H1 (cell line): Measurements from ENCODE around the gene OGFR. TPM values are rescaled to one million over a fixed set of nuclear protein-coding genes. Genes with fewer than 3 reads are reported as not detected.
A peak's percentile ranks its signal among the peaks of the same experiment; 100 is the strongest.

Experiments
- CTCF ChIA-PET: fragments of 300-600 bp; sonication (Branson Sonifier 250); formaldehyde crosslinking; loops from one replicate; lab custom pipeline; 2021; ENCODE audit not compliant: partially characterized antibody; lab: Charles Lee
- POLR2A ChIA-PET: fragments of 300-600 bp; sonication (Branson Sonifier 250); formaldehyde crosslinking; loops from one replicate; lab custom pipeline; 2021; ENCODE audit warnings: inconsistent platforms; ENCODE audit not compliant: partially characterized antibody; lab: Charles Lee
- DNase-seq, 2 experiments: peaks; one replicate each; pipeline versions ENCODE4 v3.0.0 to v3.0.0-alpha.2; 2010 to 2022; ENCODE audit warnings: low spot score in 2 of 2, low read depth in 1 of 2, mixed read lengths in 1 of 2
- FAIRE-seq: peaks from 2 replicates; lab custom pipeline; 2011; peaks lifted over from hg19 to GRCh38; lab: Jason Lieb, UNC
- H2AFZ ChIP-seq: 2 replicates; pipeline ENCODE4 v1.8.1; 2012; ENCODE audit warnings: low read length, inconsistent platforms
- H2AK5ac ChIP-seq: 2 replicates; pipeline ENCODE4 v1.6.1; 2013; ENCODE audit warnings: low read depth, low read length
- H2BK120ac ChIP-seq: replicated peaks from 2 replicates; pipeline ENCODE3; 2013; ENCODE audit warnings: low read depth, low read length, inconsistent platforms
- H2BK12ac ChIP-seq: 2 replicates; pipeline ENCODE4 v1.6.1; 2013; ENCODE audit warnings: low read depth, low read length
- H2BK15ac ChIP-seq: 2 replicates; pipeline ENCODE4 v1.6.1; 2013; ENCODE audit warnings: low read length
- H2BK20ac ChIP-seq: 2 replicates; pipeline ENCODE4 v1.6.1; 2013; ENCODE audit warnings: low read length
- H2BK5ac ChIP-seq: 2 replicates; pipeline ENCODE4 v1.6.1; 2013; ENCODE audit warnings: low read depth, low read length
- H3K14ac ChIP-seq: 2 replicates; pipeline ENCODE4 v1.6.1; 2013; ENCODE audit warnings: inconsistent platforms; ENCODE audit not compliant: insufficient read length
- H3K18ac ChIP-seq: 2 replicates; pipeline ENCODE4 v1.6.1; 2013; ENCODE audit warnings: low read length; ENCODE audit errors: extremely low read depth
- H3K23ac ChIP-seq: 2 replicates; pipeline ENCODE4 v1.6.1; 2013; ENCODE audit warnings: inconsistent platforms; ENCODE audit not compliant: insufficient read length
- H3K23me2 ChIP-seq: 2 replicates; pipeline ENCODE4 v1.6.1; 2013; ENCODE audit warnings: low read depth, low read length
- H3K27ac ChIP-seq: 2 replicates; pipeline ENCODE4 v1.6.1; 2011; ENCODE audit warnings: low read depth, low read length, inconsistent platforms
- H3K27me3 ChIP-seq, 4 experiments: replicated peaks in 1 of 4; 1 replicate in 1 of 4; 2 replicates in 3 of 4; pipeline versions ENCODE4 v1.6.1 to v1.8.1; 2011 to 2013; ENCODE audit warnings: low read length in 3 of 4, mild to moderate bottlenecking in 3 of 4, inconsistent platforms in 2 of 4, mixed read lengths in 2 of 4, moderate library complexity in 1 of 4; ENCODE audit not compliant: control insufficient read depth in 3 of 4, insufficient read depth in 3 of 4; ENCODE audit errors: extremely low read depth in 1 of 4
- H3K36me3 ChIP-seq, 4 experiments: 2 replicates each; pipeline versions ENCODE4 v1.6.1 to v1.8.1; 2011 to 2013; ENCODE audit warnings: mild to moderate bottlenecking in 4 of 4, low read length in 3 of 4, moderate library complexity in 2 of 4, control low read depth in 1 of 4, inconsistent platforms in 1 of 4; ENCODE audit not compliant: insufficient read depth in 4 of 4, control insufficient read depth in 2 of 4
- H3K4ac ChIP-seq: replicated peaks from 2 replicates; pipeline ENCODE3; 2013; ENCODE audit warnings: low read length, low read depth, mixed read lengths, inconsistent platforms; ENCODE audit not compliant: insufficient read length
- H3K4me1 ChIP-seq, 4 experiments: replicated peaks in 1 of 4; 1 replicate in 1 of 4; 2 replicates in 3 of 4; pipeline versions ENCODE4 v1.6.1 to v1.8.1; 2011 to 2013; ENCODE audit warnings: low read length in 3 of 4, inconsistent platforms in 2 of 4, mixed read lengths in 1 of 4; ENCODE audit not compliant: insufficient read depth in 4 of 4, control insufficient read depth in 3 of 4
- H3K4me2 ChIP-seq, 2 experiments: 2 replicates each; pipeline versions ENCODE4 v1.6.1 to v1.8.1; 2011 to 2013; ENCODE audit warnings: low read depth in 2 of 2, low read length in 2 of 2, control low read depth in 1 of 2, inconsistent platforms in 1 of 2, mild to moderate bottlenecking in 1 of 2; ENCODE audit not compliant: insufficient read depth in 1 of 2
- H3K4me3 ChIP-seq, 4 experiments: fragments of 200-600, 300-600 bp in 1 of 4; sonication (generic), shearing (Covaris generic), sonication (Bioruptor Twin) in 1 of 4; 2 replicates each; pipeline versions ENCODE4 v1.5.1 to v1.8.1; 2011 to 2016; ENCODE audit warnings: low read length in 4 of 4, low read depth in 3 of 4, control low read depth in 2 of 4, inconsistent platforms in 2 of 4, mild to moderate bottlenecking in 2 of 4, mixed read lengths in 1 of 4, moderate library complexity in 1 of 4; ENCODE audit not compliant: insufficient read depth in 2 of 4; ENCODE audit errors: extremely low read depth in 1 of 4
- H3K56ac ChIP-seq: replicated peaks from 2 replicates; pipeline ENCODE3; 2013; ENCODE audit warnings: low read depth, mild to moderate bottlenecking, mixed read lengths, low read length, inconsistent platforms; ENCODE audit not compliant: insufficient read length
- H3K79me1 ChIP-seq: 2 replicates; pipeline ENCODE4 v1.6.1; 2013; ENCODE audit warnings: low read depth, low read length, control low read depth
- H3K79me2 ChIP-seq, 2 experiments: 2 replicates each; pipeline versions ENCODE4 v1.6.1 to v1.8.1; 2012 to 2013; ENCODE audit warnings: low read length in 2 of 2, mild to moderate bottlenecking in 2 of 2, inconsistent platforms in 1 of 2; ENCODE audit not compliant: insufficient read depth in 2 of 2, control insufficient read depth in 1 of 2
- H3K9ac ChIP-seq, 4 experiments: replicated peaks in 1 of 4; 1 replicate in 1 of 4; 2 replicates in 3 of 4; pipeline versions ENCODE4 v1.6.1 to v1.8.1; 2011 to 2013; ENCODE audit warnings: low read depth in 3 of 4, low read length in 3 of 4, control low read depth in 2 of 4, mild to moderate bottlenecking in 2 of 4, moderate library complexity in 2 of 4, inconsistent platforms in 1 of 4; ENCODE audit errors: extremely low read depth in 1 of 4
- H3K9me3 ChIP-seq, 2 experiments: 2 replicates each; pipeline versions ENCODE4 v1.6.1 to v1.8.1; 2012 to 2013; ENCODE audit warnings: mild to moderate bottlenecking in 2 of 2, moderate library complexity in 2 of 2, control low read depth in 1 of 2, inconsistent platforms in 1 of 2, low read depth in 1 of 2, low read length in 1 of 2, mixed read lengths in 1 of 2; ENCODE audit not compliant: insufficient read depth in 2 of 2
- H4K20me1 ChIP-seq, 2 experiments: replicated peaks in 1 of 2; 2 replicates each; pipeline versions ENCODE3 to v1.8.1; 2011 to 2013; ENCODE audit warnings: inconsistent platforms in 2 of 2, low read length in 2 of 2, mild to moderate bottlenecking in 1 of 2; ENCODE audit not compliant: insufficient read depth in 2 of 2, control insufficient read depth in 1 of 2
- H4K5ac ChIP-seq: 2 replicates; pipeline ENCODE4 v1.6.1; 2013; ENCODE audit warnings: low read length, low read depth, mixed read lengths, inconsistent platforms; ENCODE audit not compliant: insufficient read length
- H4K8ac ChIP-seq: 2 replicates; pipeline ENCODE4 v1.8.0; 2013; ENCODE audit warnings: mild to moderate bottlenecking, moderate library complexity, low read length, inconsistent platforms; ENCODE audit not compliant: insufficient read depth; ENCODE audit errors: extremely low read depth
- H4K91ac ChIP-seq: replicated peaks from 2 replicates; pipeline ENCODE3; 2013; ENCODE audit warnings: low read length, mixed read lengths, inconsistent platforms; ENCODE audit not compliant: insufficient read length
- CHD1 ChIP-seq: IDR thresholded peaks from 2 replicates; pipeline ENCODE4 v1.6.1; 2012; ENCODE audit warnings: low read depth, low read length, improper control_type of control experiment
- CTBP2 ChIP-seq: IDR thresholded peaks from 2 replicates; pipeline ENCODE4 v1.7.0; 2011; ENCODE audit warnings: borderline replicate concordance, mild to moderate bottlenecking, moderate library complexity, mixed read lengths, low read length; ENCODE audit not compliant: insufficient read depth, insufficient read length
- GTF2F1 ChIP-seq: IDR thresholded peaks from 2 replicates; pipeline ENCODE4 v1.6.1; 2012; ENCODE audit warnings: low read depth, low read length, improper control_type of control experiment, borderline replicate concordance
- HDAC6 ChIP-seq: IDR thresholded peaks from one replicate; pipeline ENCODE4 v1.7.1; 2012; ENCODE audit warnings: low read depth, mild to moderate bottlenecking, inconsistent platforms, low read length, moderate library complexity
- KDM1A ChIP-seq: fragments of 200-600, 300-600 bp; sonication (generic); IDR thresholded peaks from 2 replicates; pipeline ENCODE4 v1.7.1; 2016; ENCODE audit warnings: mild to moderate bottlenecking, low read length, borderline replicate concordance
- KDM4A ChIP-seq: IDR thresholded peaks from one replicate; pipeline ENCODE4 v1.7.1; 2012; ENCODE audit warnings: low read depth, mild to moderate bottlenecking, moderate library complexity, low read length, inconsistent platforms; ENCODE audit not compliant: severe bottlenecking
- NRF1 ChIP-seq: IDR thresholded peaks from 2 replicates; pipeline ENCODE4 v1.6.1; 2011; ENCODE audit warnings: mild to moderate bottlenecking, low read depth, low read length, improper control_type of control experiment
- SIN3A ChIP-seq, 2 experiments: IDR thresholded peaks in 1 of 2; conservative IDR thresholded peaks in 1 of 2; 2 replicates each; pipeline ENCODE4 v1.6.1; 2011 to 2012; ENCODE audit warnings: low read length in 2 of 2, improper control_type of control experiment in 1 of 2, low read depth in 1 of 2, mild to moderate bottlenecking in 1 of 2
- SIRT6 ChIP-seq: IDR thresholded peaks from one replicate; pipeline ENCODE4 v1.7.1; 2012; ENCODE audit warnings: low read length, inconsistent platforms
- SIX5 ChIP-seq: IDR thresholded peaks from 2 replicates; pipeline ENCODE4 v1.6.1; 2011; ENCODE audit warnings: mild to moderate bottlenecking, low read depth, low read length
- TCF12 ChIP-seq: IDR thresholded peaks from 2 replicates; pipeline ENCODE4 v1.6.1; 2011; ENCODE audit warnings: low read depth, mild to moderate bottlenecking, low read length
- WGBS, 2 experiments: shearing (Covaris generic) in 1 of 2; methylation state at CpG; one replicate each; pipeline versions ENCODE4 v1.1.6 to v1.1.7; 2013 to 2015; ENCODE audit warnings: low lambda C conversion rate in 2 of 2, mixed read lengths in 2 of 2, inconsistent platforms in 1 of 2, low coverage in 1 of 2, missing lambda C conversion rate in 1 of 2; ENCODE audit not compliant: insufficient replicate concordance in 2 of 2, insufficient coverage in 1 of 2, insufficient read length in 1 of 2; ENCODE audit errors: extremely low coverage in 1 of 2, missing lambda C conversion rate in 1 of 2; 5-methylcytosine and 5-hydroxymethylcytosine counted together
- polyA plus RNA-seq, 7 experiments: library from polyadenylated mRNA; depleted of rRNA in 3 of 7; stranded (reverse) in 5 of 7; unstranded in 2 of 7; fragments of >200 nt in 5 of 7; fragments of 200-250 nt in 2 of 7; gene quantifications; 1 replicate in 5 of 7; 2 replicates in 1 of 7; 4 replicates in 1 of 7; pipeline versions ENCODE4 v1.2.1 to v1.2.3, GENCODE V29; 2011 to 2013; ENCODE audit warnings: missing spikeins in 2 of 7, mixed read lengths in 2 of 7
- total RNA-seq: library from RNA; stranded (reverse); fragmentation: NEBNext Ultra II Directional; extraction: Animal tissue kit (Norgen Biotek cat#: 25700); gene quantifications from 2 replicates; pipeline ENCODE4 v1.2.1, GENCODE V29; 2021
- TF ChIP-seq, protein P1 (sequence below): IDR thresholded peaks from 2 replicates; pipeline ENCODE4 v1.6.1; 2012; ENCODE audit warnings: inconsistent platforms

The OGFR gene
- total and polyA plus RNA-seq, 2 of the 8 experiments (the other 6 are each of a cell fraction or from before 2014, with no cell fraction given), result 13.9 to 25.1 TPM

DNA sequence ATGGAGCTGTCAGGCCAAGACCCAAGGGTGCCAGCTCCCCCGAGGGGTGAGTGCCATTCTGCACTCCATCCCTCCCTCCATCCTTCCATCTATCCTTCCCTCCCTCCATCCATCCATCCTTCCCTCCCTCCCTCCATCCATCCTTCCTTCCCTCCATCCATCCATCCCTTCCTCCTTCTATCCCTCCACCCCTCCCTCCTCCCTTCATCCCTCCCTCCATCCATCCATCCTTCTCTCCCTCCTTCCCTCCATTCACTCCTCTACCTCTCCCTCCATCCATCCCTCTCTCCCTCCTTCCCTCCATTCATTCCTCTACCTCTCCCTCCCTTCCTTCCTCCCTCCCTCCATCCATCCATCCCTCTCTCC, 49.7 kb upstream of the OGFR start:
- Histone ChIP-seq H3K23ac (no peak overlapping the region), H2AFZ (no peak overlapping the region), H3K18ac (no peak overlapping the region), H3K79me1 (no peaks in the 10 kb centered on the region), H3K4ac (no peak overlapping the region), H3K4me3 (no peak overlapping the region), H4K20me1 (no peaks in the 10 kb centered on the region), H2BK15ac (no peak overlapping the region), H3K27ac (no peak overlapping the region), H4K91ac (no peak overlapping the region), H3K79me2 (no peaks in the 10 kb centered on the region), H3K4me1 (peaks cover 0 to 10% (median 6%) of the 10 kb centered on the region in 4 experiments; a peak in 5 of 7 replicates), H3K36me3 (no peaks in the 10 kb centered on the region), H4K8ac (no peak overlapping the region), H3K4me2 (no peak overlapping the region), H2BK20ac (no peak overlapping the region), H3K9ac (no peak overlapping the region), H3K27me3 (no peaks in the 10 kb centered on the region; a peak in 2 of 7 replicates), H3K56ac (no peak overlapping the region), H2BK120ac (no peak overlapping the region), H3K14ac (no peak overlapping the region), H2BK5ac (no peak overlapping the region), H3K23me2 (no peaks in the 10 kb centered on the region; the same call in 1 of the 2 replicates), H2BK12ac (0 out of 2 replicates have a peak overlapping the region, but pooled peaks have one; percentile 39), H3K9me3 (no peaks in the 10 kb centered on the region), H2AK5ac (no peak overlapping the region), H4K5ac (no peak overlapping the region)
- WGBS, 2 experiments, result 71% methylated on average over 1 of the region's 1 CpG; no CpG with 5 or more reads in 1 of the 2 experiments
- TF ChIP-seq HDAC6, result no peak
- TF ChIP-seq, protein P1, sequence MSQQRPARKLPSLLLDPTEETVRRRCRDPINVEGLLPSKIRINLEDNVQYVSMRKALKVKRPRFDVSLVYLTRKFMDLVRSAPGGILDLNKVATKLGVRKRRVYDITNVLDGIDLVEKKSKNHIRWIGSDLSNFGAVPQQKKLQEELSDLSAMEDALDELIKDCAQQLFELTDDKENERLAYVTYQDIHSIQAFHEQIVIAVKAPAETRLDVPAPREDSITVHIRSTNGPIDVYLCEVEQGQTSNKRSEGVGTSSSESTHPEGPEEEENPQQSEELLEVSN, result no peak
- TF ChIP-seq KDM1A, result no peak
- no peak for TF ChIP-seq GTF2F1
- TF ChIP-seq SIRT6, result no peak
- no peak for TF ChIP-seq KDM4A
- no peak for TF ChIP-seq TCF12
- TF ChIP-seq SIN3A (conservative IDR thresholded peaks at IDR 0.05 in 1 of 2, IDR thresholded peaks at IDR 0.05 in 1 of 2; ENCODE audit: low read depth in 1 of 2, low read length in 2 of 2), result no peak
- TF ChIP-seq CHD1, result no peak
- TF ChIP-seq CTBP2, result no peak
- no peak for TF ChIP-seq NRF1
- no peak for TF ChIP-seq SIX5
- DNase-seq (no peak), FAIRE-seq (no peak)
- CTCF ChIA-PET, result no interaction called here
- POLR2A ChIA-PET, result interaction anchor here (1.6 kb wide), 1 partner anchor 26 kb away, joined by 3 read pairs; no protein-coding TSS in a partner anchor
